HFFc6 (cell line): Measurements from ENCODE around the gene MBOAT2. TPM values are rescaled to one million over a fixed set of nuclear protein-coding genes. Genes with fewer than 3 reads are reported as not detected.
"Not testable (repeated sequence)": the region's sequence is repeated elsewhere in the genome, so short reads cannot be mapped to it uniquely, and the experiment has no call there.

Source experiments
- DNase-seq: peaks from one replicate; pipeline ENCODE4 v3.0.0-alpha.2; 2018
- H3K27ac Mint-ChIP-seq: 2 replicates; pipeline ENCODE4 v1.8.0; 2020; ENCODE audit warnings: mild to moderate bottlenecking, mixed read lengths
- H3K27me3 Mint-ChIP-seq: 2 replicates; pipeline ENCODE4 v1.8.0; 2021; ENCODE audit warnings: mild to moderate bottlenecking, moderate library complexity, mixed read lengths; ENCODE audit not compliant: insufficient read depth
- H3K36me3 Mint-ChIP-seq: 2 replicates; pipeline ENCODE4 v1.8.0; 2021; ENCODE audit warnings: low read depth, mixed read lengths
- H3K4me1 Mint-ChIP-seq: 2 replicates; pipeline ENCODE4 v1.8.0; 2020; ENCODE audit warnings: low read depth, mixed read lengths
- H3K4me3 Mint-ChIP-seq: 2 replicates; pipeline ENCODE4 v1.8.0; 2020; ENCODE audit warnings: mild to moderate bottlenecking, moderate library complexity, mixed read lengths
- H3K9me3 Mint-ChIP-seq: 2 replicates; pipeline ENCODE4 v1.8.0; 2020; ENCODE audit warnings: mild to moderate bottlenecking, mixed read lengths
- long read RNA-seq: library from polyadenylated mRNA; unstranded; transcript quantifications from one replicate; pipeline ENCODE4 v2.0.0, GENCODE V29; 2019
- total RNA-seq, 6 experiments: library from RNA; stranded (reverse); fragmentation: NEBNext Ultra II Directional; extraction: Animal tissue kit (Norgen Biotek cat#: 25700); gene quantifications; 2 replicates in 1 of 6; 3 replicates in 5 of 6; pipeline ENCODE4 v1.2.3, GENCODE V29; 2021
- TF ChIP-seq, protein P1 (sequence below): fragments of 200-600 bp; sonication (generic); IDR thresholded peaks from 2 replicates; pipeline ENCODE4 v1.5.0; 2021; ENCODE audit warnings: antibody characterized with exemption, mild to moderate bottlenecking

MBOAT2 gene, protein sequence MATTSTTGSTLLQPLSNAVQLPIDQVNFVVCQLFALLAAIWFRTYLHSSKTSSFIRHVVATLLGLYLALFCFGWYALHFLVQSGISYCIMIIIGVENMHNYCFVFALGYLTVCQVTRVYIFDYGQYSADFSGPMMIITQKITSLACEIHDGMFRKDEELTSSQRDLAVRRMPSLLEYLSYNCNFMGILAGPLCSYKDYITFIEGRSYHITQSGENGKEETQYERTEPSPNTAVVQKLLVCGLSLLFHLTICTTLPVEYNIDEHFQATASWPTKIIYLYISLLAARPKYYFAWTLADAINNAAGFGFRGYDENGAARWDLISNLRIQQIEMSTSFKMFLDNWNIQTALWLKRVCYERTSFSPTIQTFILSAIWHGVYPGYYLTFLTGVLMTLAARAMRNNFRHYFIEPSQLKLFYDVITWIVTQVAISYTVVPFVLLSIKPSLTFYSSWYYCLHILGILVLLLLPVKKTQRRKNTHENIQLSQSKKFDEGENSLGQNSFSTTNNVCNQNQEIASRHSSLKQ
- total RNA-seq = 10 to 100 TPM; 49.8 to 66.2 (median 55.7) TPM
- long read RNA-seq, full-length matches to known transcripts = 23 of 40 reads
- long read RNA-seq, partial matches to known transcripts = 1 of 40 reads
- long read RNA-seq, other reads (novel, unspliced or antisense) = 16 of 40 reads

DNA sequence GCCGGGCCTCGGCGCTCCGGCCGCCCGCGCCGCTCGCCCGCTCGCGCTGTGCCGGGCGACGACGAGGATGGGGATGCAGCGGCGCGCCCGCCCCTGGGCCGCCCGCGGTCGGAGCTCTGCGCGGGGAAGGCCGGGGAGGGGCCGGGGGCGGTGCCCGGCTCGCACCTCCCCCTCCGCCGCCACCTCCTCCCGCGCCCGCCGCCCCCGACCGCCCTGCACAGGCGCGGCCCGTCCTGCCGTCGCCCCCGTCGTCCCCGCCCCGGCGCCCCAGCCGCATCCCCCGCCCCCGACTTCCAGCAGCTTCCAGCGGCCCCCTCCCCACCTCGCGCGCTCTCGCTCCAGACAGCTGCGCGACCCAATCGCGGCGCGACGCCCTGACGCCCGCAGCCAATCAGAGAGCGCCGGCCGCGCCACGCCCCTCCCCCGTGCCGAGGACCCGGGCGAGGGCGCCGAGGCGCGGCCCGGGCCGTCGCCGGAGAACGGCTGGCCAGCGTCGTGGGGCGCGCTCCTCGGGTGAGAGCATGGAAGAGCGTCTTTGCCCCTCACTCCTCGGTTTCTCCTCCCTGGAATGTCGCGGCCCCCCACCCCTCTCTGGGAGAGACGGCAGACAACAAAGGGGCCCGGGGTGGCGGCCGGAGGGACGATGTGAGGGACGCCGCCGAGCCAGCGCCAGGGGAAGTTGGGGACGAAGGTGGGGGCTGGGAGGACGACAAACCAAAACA, at the start of gene MBOAT2:
Gene MBOAT2 (minus strand): TSS at position 69 of the 722 bp plus-strand sequence. CDS start 70 bp downstream, outside the sequence.
- Mint-ChIP-seq H3K27ac (peak within 1 kb of the TSS; percentile 95), H3K4me3 (peak within 1 kb of the TSS; percentile 91), H3K4me1 (peaks cover 48% of the 10 kb centered on the region), H3K27me3 (no peaks in the 10 kb centered on the region), H3K36me3 (peaks cover 6% of the 10 kb centered on the region; the same call in 1 of the 2 replicates), H3K9me3 (no peaks in the 10 kb centered on the region)
- TF ChIP-seq, protein P1, sequence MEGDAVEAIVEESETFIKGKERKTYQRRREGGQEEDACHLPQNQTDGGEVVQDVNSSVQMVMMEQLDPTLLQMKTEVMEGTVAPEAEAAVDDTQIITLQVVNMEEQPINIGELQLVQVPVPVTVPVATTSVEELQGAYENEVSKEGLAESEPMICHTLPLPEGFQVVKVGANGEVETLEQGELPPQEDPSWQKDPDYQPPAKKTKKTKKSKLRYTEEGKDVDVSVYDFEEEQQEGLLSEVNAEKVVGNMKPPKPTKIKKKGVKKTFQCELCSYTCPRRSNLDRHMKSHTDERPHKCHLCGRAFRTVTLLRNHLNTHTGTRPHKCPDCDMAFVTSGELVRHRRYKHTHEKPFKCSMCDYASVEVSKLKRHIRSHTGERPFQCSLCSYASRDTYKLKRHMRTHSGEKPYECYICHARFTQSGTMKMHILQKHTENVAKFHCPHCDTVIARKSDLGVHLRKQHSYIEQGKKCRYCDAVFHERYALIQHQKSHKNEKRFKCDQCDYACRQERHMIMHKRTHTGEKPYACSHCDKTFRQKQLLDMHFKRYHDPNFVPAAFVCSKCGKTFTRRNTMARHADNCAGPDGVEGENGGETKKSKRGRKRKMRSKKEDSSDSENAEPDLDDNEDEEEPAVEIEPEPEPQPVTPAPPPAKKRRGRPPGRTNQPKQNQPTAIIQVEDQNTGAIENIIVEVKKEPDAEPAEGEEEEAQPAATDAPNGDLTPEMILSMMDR = no peak
- DNase-seq = peak; percentile 78

DNA sequence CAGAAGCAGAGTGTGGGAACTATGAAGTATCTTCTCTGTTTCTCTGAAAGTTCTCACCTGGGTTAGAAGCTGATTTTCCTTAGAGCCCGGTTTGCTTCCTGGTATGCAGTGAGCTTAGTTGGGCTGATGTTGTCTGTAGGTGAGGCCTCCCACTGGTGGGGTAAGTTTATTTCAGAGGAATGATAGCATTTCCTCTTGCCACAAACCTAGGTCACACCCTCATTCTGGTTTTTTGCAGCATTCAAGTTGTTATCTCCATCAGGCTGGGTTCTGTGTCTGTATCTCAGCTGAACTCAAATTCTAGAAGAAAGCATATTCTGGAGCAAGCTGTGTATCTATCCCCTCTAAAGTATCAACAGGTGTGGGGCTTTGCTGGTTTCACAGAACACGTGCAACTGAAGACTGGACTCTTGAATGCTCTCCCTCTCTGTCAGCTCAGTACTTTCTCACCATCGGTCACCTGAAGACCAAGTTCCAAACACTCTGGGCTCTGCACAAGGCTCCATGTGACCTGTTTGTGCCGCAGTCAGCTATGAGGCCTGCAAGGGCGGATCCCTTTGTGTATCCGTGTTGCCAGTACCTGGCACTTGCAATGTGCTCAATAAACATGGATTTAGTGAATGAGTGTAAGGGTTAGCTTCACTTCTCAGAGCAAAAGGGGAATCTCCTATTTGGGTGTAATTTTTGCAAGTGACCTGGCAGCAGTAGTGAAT, 49.5 kb upstream of the MBOAT2 start:
- no peak for DNase-seq
- H3K9me3 Mint-ChIP-seq = no peaks in the 10 kb centered on the region
- peaks cover 26% of the 10 kb centered on the region for H3K4me1 Mint-ChIP-seq
- no peaks in the 10 kb centered on the region; the same call in 1 of the 2 replicates for H3K27me3 Mint-ChIP-seq
- H3K36me3 Mint-ChIP-seq = peaks cover 5% of the 10 kb centered on the region; the same call in 1 of the 2 replicates
- H3K27ac Mint-ChIP-seq = no peak overlapping the region
- no peak overlapping the region for H3K4me3 Mint-ChIP-seq
- TF ChIP-seq, protein P1 = no peak

DNA sequence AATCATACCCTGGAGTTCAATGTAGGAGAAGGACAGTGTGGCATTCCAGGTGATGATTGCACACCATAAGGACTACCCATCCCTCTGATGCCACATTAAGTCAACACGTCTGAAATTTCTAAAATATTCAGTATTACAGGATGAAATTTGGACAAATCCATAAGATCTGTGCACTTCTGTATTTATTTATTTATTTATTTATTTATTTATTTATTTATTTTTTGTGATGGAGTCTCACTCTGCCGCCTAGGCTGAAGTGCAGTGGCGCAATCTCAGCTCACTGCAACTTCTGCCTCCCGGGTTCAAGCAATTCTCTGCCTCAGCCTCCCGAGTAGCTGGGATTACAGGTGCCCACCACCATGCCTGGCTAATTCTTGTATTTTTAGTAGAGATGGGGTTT, 48.0 kb upstream of the MBOAT2 start:
- H3K4me1 Mint-ChIP-seq = peaks cover 15% of the 10 kb centered on the region
- not testable (repeated sequence) for H3K27ac Mint-ChIP-seq, DNase-seq, H3K4me3 Mint-ChIP-seq, H3K9me3 Mint-ChIP-seq, H3K27me3 Mint-ChIP-seq, H3K36me3 Mint-ChIP-seq

GRCh38 chr2:9050122-9050809, 46.8 kb upstream of the MBOAT2 start:
- no peaks in the 10 kb centered on the region for H3K9me3 Mint-ChIP-seq
- no peaks in the 10 kb centered on the region for H3K36me3 Mint-ChIP-seq
- H3K4me3 Mint-ChIP-seq = no peak overlapping the region
- TF ChIP-seq, protein P1 = no peak
- H3K27me3 Mint-ChIP-seq = no peaks in the 10 kb centered on the region; the same call in 1 of the 2 replicates
- H3K27ac Mint-ChIP-seq = no peak overlapping the region
- no peak for DNase-seq
- H3K4me1 Mint-ChIP-seq = peaks cover 9% of the 10 kb centered on the region

GRCh38 chr2:9045595-9045994, 42.1 kb upstream of the MBOAT2 start:
- no peak overlapping the region for H3K27ac Mint-ChIP-seq
- no peak for DNase-seq
- H3K27me3 Mint-ChIP-seq = peaks cover 2% of the 10 kb centered on the region; the same call in 1 of the 2 replicates
- H3K4me1 Mint-ChIP-seq = no peaks in the 10 kb centered on the region
- H3K4me3 Mint-ChIP-seq = no peak overlapping the region
- TF ChIP-seq, protein P1 = no peak
- 0 out of 2 replicates have a peak, but pooled peaks cover 7% of the 10 kb centered on the region for H3K36me3 Mint-ChIP-seq
- H3K9me3 Mint-ChIP-seq = no peaks in the 10 kb centered on the region

DNA sequence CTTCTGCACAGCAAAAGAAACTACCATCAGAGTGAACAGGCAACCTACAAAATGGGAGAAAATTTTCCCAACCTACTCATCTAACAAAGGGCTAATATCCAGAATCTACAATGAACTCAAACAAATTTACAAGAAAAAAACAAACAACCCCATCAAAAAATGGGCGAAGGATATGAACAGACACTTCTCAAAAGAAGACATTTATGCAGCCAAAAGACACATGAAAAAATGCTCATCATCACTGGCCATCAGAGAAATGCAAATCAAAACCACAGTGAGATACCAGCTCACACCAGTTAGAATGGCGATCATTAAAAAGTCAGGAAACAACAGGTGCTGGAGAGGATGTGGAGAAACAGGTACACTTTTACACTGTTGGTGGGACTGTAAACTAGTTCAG, 40.0 kb upstream of the MBOAT2 start:
- H3K27me3 Mint-ChIP-seq = not testable (repeated sequence)
- peaks cover 17% of the 10 kb centered on the region; the same call in 1 of the 2 replicates for H3K36me3 Mint-ChIP-seq

More for the DNA sequence above, 40.0 kb upstream of the MBOAT2 start:
- H3K4me3 Mint-ChIP-seq, H3K27ac Mint-ChIP-seq, DNase-seq, H3K4me1 Mint-ChIP-seq, H3K9me3 Mint-ChIP-seq: not testable (repeated sequence)
